Peyer's patch (tissue), 4 donors: ENCODE measurements around the gene ENHO.

Source experiments
- POLR2A ChIP-seq, 2 donors: fragments of 450-650 bp; IDR thresholded peaks; one replicate each; pipeline ENCODE4 v1.5.1; 2017; ENCODE audit warnings: antibody characterized with exemption in 2 of 2, mild to moderate bottlenecking in 2 of 2, moderate library complexity in 2 of 2
- TF ChIP-seq, protein P1 (sequence below), 6 experiments: fragments of 450-650 bp in 4 of 6; fragments of 200-600 bp in 2 of 6; sonication (generic) in 1 of 6; IDR thresholded peaks; one replicate each; pipeline ENCODE4 v1.5.1; 2017 to 2019; ENCODE audit warnings: antibody characterized with exemption in 6 of 6, mild to moderate bottlenecking in 3 of 6, moderate library complexity in 1 of 6

DNA sequence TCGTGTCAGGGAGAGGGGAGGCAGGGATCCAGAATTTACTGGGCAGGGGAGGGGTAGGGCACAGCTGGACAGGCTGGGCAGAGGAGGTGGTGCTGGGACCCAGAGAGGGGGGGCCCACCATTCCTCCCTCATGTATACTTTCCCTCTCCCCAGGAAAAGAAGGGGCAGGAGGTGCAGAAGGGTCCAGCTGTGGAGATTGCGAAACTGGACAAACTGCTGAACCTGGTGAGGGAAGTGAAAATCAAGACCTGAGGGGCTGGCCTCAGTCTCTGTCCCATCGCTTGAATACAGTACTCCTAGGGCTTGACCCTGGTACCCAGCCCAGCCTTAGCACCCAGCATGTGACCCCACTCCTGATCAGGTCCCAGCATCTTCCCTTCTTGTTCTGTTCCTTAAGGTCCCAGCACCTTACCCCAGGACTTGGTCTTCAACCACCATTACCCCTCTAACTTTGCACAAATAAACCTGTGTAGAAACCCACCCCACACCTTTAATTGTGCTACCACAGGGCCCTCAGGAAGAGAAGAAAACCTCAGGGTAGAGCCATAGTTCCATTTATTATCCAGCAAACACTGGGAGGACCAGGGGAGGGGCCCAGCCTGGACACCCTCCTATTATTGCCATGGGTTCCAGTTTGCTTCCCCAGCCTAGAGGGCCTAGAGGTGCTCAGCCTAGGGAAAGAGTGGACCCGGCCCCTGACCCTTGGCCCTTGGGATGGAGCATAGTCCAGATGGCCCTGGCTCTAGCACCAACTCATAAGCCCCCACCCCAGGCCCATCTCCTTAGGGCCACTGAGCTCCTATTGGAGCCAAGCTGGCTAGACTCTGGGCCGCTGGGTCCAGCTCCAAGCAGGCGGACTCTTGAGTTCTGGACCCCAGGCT lies 2.0 kb downstream of the ENHO start:
- TF ChIP-seq, protein P1, sequence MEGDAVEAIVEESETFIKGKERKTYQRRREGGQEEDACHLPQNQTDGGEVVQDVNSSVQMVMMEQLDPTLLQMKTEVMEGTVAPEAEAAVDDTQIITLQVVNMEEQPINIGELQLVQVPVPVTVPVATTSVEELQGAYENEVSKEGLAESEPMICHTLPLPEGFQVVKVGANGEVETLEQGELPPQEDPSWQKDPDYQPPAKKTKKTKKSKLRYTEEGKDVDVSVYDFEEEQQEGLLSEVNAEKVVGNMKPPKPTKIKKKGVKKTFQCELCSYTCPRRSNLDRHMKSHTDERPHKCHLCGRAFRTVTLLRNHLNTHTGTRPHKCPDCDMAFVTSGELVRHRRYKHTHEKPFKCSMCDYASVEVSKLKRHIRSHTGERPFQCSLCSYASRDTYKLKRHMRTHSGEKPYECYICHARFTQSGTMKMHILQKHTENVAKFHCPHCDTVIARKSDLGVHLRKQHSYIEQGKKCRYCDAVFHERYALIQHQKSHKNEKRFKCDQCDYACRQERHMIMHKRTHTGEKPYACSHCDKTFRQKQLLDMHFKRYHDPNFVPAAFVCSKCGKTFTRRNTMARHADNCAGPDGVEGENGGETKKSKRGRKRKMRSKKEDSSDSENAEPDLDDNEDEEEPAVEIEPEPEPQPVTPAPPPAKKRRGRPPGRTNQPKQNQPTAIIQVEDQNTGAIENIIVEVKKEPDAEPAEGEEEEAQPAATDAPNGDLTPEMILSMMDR (IDR thresholded peaks at IDR 0.05): no peak
- TF ChIP-seq POLR2A (IDR thresholded peaks at IDR 0.05): no peak
